BJ (cell line): ENCODE results near the gene PEX3. TPM values are rescaled to one million over a fixed set of nuclear protein-coding genes. Genes with fewer than 3 reads are reported as not detected.

Experiments
- CTCF ChIA-PET: fragments of 350-600 bp; formaldehyde crosslinking; extraction: SDS; loops from one replicate; lab custom pipeline; 2021; ENCODE audit warnings: antibody characterized with exemption, inconsistent platforms; lab: Yijun Ruan, JAX
- POLR2A ChIA-PET: fragments of 300-600 bp; sonication (Branson Sonifier 250); formaldehyde crosslinking; extraction: SDS; loops from one replicate; lab custom pipeline; 2021; ENCODE audit warnings: antibody characterized with exemption; lab: Charles Lee
- DNase-seq: peaks from one replicate; pipeline ENCODE4 v3.0.0-alpha.2; 2011; ENCODE audit warnings: low read depth
- H3K27me3 ChIP-seq: 2 replicates; pipeline ENCODE4 v1.6.0; 2011; ENCODE audit warnings: low read length; ENCODE audit not compliant: control insufficient read depth, insufficient read depth
- H3K36me3 ChIP-seq: 2 replicates; pipeline ENCODE4 v1.5.1; 2011; ENCODE audit warnings: low read length; ENCODE audit not compliant: control insufficient read depth, insufficient read depth
- H3K4me3 ChIP-seq: 2 replicates; pipeline ENCODE4 v1.5.1; 2011; ENCODE audit warnings: low read depth, mild to moderate bottlenecking, control low read depth, low read length
- CTCF ChIP-seq: IDR thresholded peaks from 2 replicates; pipeline ENCODE4 v1.5.1; 2011; ENCODE audit warnings: low read depth, mild to moderate bottlenecking, control low read depth, inconsistent platforms, low read length, moderate library complexity; ENCODE audit not compliant: insufficient read depth
- polyA plus RNA-seq: library from polyadenylated mRNA; depleted of rRNA; stranded (reverse); fragments of >200 nt; gene quantifications from 2 replicates; pipeline ENCODE4 v1.2.3, GENCODE V29; 2011

PEX3 gene
- polyA plus RNA-seq, 1 experiment = 19.7 TPM

- H3K4me3 ChIP-seq = no peak overlapping the region
- TF ChIP-seq CTCF = no peak
- ChIA-PET CTCF (no interaction called here), POLR2A (interaction anchor here (0.6 kb wide), 1 partner anchor 363 kb away, joined by 3 read pairs; no protein-coding TSS in a partner anchor)
- no peaks in the 10 kb centered on the region for H3K36me3 ChIP-seq
- DNase-seq = no peak
- H3K27me3 ChIP-seq = peaks cover 15% of the 10 kb centered on the region
Observed at GRCh38 chr6:143516690-143517446, 66.3 kb downstream of the PEX3 start.

DNA sequence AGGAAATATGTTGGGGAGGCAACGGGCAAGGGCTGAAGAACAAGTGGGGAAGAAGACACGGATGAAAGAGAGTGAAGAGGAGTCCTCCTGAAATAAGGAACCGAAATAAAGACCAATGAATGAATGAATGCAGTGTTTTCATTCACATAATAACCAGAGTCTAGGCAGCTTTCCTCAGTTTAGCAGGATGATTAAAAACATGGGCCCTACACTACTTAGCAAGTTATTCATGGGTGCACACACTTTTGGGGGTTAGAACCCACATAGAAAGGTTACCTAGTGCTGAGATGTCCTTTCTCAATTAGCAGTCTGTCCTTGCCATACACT, 66.8 kb downstream of the PEX3 start:
- peaks cover 15% of the 10 kb centered on the region for H3K27me3 ChIP-seq
- no peak for DNase-seq
- ChIA-PET CTCF (no interaction called here), POLR2A (no interaction called here)
- H3K36me3 ChIP-seq = no peaks in the 10 kb centered on the region
- H3K4me3 ChIP-seq = no peak overlapping the region
- TF ChIP-seq CTCF = no peak

- POLR2A ChIA-PET = no interaction called here
- Histone ChIP-seq H3K4me3 (no peak overlapping the region), H3K27me3 (peaks cover 9% of the 10 kb centered on the region), H3K36me3 (no peaks in the 10 kb centered on the region)
- TF ChIP-seq CTCF = no peak
- no peak for DNase-seq
- CTCF ChIA-PET = interaction anchor here (0.8 kb wide), 1 partner anchor 9 kb away, joined by 4 read pairs; no protein-coding TSS in a partner anchor
Observed at GRCh38 chr6:143522039-143522600, 71.5 kb downstream of the PEX3 start.

GRCh38 chr6:143525356-143525755, 74.8 kb downstream of the PEX3 start:
- Histone ChIP-seq H3K27me3 (no peaks in the 10 kb centered on the region), H3K36me3 (no peaks in the 10 kb centered on the region), H3K4me3 (no peak overlapping the region)
- ChIA-PET CTCF (interaction anchor here (1.3 to 1.5 kb wide), 2 partner anchors 11 to 12 kb away, joined by 3 to 5 read pairs; no protein-coding TSS in a partner anchor), POLR2A (no interaction called here)
- no peak for DNase-seq
- no peak for TF ChIP-seq CTCF

- Histone ChIP-seq H3K27me3 (no peaks in the 10 kb centered on the region), H3K4me3 (no peak overlapping the region), H3K36me3 (no peaks in the 10 kb centered on the region)
- ChIA-PET CTCF (no interaction called here), POLR2A (no interaction called here)
- no peak for TF ChIP-seq CTCF
- DNase-seq = no peak
Observed at GRCh38 chr6:143527677-143528076, 77.1 kb downstream of the PEX3 start.
